Activated CD4-positive, alpha-beta T cell treated with anti-CD3 and anti-CD28 coated beads, Interleukin-2, amount 10 ng/mL, durations not matched to agents 24 days and 14 days (primary cell): Measurements from ENCODE around the gene FGF1. TPM values are rescaled to one million over a fixed set of nuclear protein-coding genes. Genes with fewer than 3 reads are reported as not detected.
"Not testable (repeated sequence)": the region's sequence is repeated elsewhere in the genome, so short reads cannot be mapped to it uniquely, and the experiment has no call there.

ENCODE experiments used
- DNase-seq: peaks from one replicate; pipeline ENCODE4 v3.0.0; 2022
- H3K27ac Mint-ChIP-seq: one replicate; pipeline ENCODE4 v1.8.0; 2022; ENCODE audit warnings: mild to moderate bottlenecking, mixed read lengths
- H3K27me3 Mint-ChIP-seq: one replicate; pipeline ENCODE4 v1.8.0; 2022; ENCODE audit warnings: mixed read lengths
- H3K36me3 Mint-ChIP-seq: one replicate; pipeline ENCODE4 v1.8.0; 2022; ENCODE audit warnings: low read depth, mild to moderate bottlenecking, mixed read lengths
- H3K4me1 Mint-ChIP-seq: one replicate; pipeline ENCODE4 v1.8.0; 2021; ENCODE audit warnings: mixed read lengths
- H3K4me3 Mint-ChIP-seq: one replicate; pipeline ENCODE4 v1.8.0; 2022; ENCODE audit warnings: mild to moderate bottlenecking, moderate library complexity, mixed read lengths
- H3K9me3 Mint-ChIP-seq: one replicate; pipeline ENCODE4 v1.8.0; 2021; ENCODE audit warnings: mixed read lengths
- intact Hi-C: fragments of 100-400 bp; cut with micrococcal nuclease; formaldehyde crosslinking; loops from one replicate; pipeline ENCODE4 v1.15.1; 2023
- total RNA-seq: library from RNA; stranded (reverse); gene quantifications from 2 replicates; pipeline ENCODE4 v1.2.3, GENCODE V29; 2022

The FGF1 gene
- total RNA-seq, 1 donor from 2014 or later, result not detected

DNA sequence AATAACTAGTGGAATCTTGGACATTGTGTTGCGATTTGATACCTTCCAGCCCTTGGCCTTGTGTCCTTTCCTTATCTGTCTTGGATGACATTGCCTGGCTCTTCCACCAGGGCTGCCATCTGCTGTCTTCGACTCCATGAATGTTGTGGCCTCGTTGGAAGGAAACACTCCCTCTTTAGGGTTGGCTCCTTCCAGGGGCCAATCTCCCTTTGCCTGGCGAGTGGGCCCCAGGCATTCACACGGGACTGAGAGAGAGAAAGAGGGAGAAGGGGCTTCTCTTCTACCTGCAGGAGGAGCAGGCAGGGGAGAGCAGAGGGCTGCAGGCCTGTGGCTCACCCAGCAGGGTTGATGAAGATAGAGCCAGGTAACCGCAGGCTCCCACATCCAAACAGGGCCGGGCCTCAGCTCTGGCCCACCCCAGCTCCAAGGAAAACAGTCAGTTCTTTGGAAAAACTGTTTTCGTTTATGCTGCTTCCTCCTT, 31.3 kb downstream of the FGF1 start:
- H3K27ac Mint-ChIP-seq, result no peak overlapping the region

DNA sequence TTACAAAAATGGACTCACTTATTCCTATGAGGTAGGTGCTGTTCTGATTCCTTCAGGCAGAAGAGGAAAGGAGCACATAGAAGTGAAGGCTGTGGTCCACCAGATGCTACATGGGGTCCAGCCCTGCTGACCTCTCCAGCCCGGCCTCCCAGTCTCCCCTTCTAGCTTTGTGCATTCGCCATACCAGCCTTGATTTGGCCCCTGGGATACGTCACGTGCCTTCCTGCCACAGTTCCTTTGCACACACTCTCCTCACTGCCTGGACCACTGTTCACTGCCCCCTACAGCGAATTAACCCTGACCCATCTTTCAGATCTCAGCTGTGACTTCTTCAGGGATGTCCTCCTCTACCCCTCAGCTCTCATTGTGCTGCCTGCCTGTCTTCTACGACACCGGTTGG, 32.6 kb downstream of the FGF1 start:
- no peak overlapping the region for H3K4me3 Mint-ChIP-seq
- intact Hi-C loops, result no loop called here
- no peak overlapping the region for H3K27ac Mint-ChIP-seq
- H3K27me3 Mint-ChIP-seq, result peaks cover 25% of the 10 kb centered on the region
- DNase-seq, result no peak
- no peaks in the 10 kb centered on the region for H3K36me3 Mint-ChIP-seq
- no peaks in the 10 kb centered on the region for H3K9me3 Mint-ChIP-seq
- H3K4me1 Mint-ChIP-seq, result no peaks in the 10 kb centered on the region

More for the DNA sequence above, 31.3 kb downstream of the FGF1 start:
- intact Hi-C loops, result loop anchor here (1.0 to 2.0 kb wide), 3 partner anchors 44 to 234 kb away; no protein-coding TSS in a partner anchor
- H3K36me3 Mint-ChIP-seq, result no peaks in the 10 kb centered on the region
- no peak for DNase-seq
- no peak overlapping the region for H3K4me3 Mint-ChIP-seq
- H3K27me3 Mint-ChIP-seq, result peaks cover 25% of the 10 kb centered on the region
- no peaks in the 10 kb centered on the region for H3K9me3 Mint-ChIP-seq
- H3K4me1 Mint-ChIP-seq, result no peaks in the 10 kb centered on the region

DNA sequence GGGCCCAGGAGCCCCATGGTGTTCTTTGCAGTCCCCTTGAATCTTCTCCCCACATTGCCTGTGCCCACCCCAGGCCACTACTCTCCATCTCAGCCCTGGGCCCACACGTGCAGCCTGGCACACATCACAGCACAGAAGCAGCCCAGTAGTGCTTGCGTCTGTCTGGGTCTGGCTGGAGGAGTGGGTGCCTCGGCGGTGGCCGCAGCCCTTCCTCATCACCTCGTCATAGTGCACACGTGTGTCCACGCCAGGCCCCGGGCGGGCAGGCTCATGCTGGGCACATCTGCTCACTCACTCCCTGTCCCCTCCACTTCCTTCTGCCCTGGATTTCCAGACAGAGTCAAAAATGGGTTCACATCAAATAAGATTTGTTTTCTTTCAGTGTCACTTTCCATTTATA, 33.3 kb downstream of the FGF1 start:
- Mint-ChIP-seq H3K27ac (no peak overlapping the region), H3K9me3 (no peaks in the 10 kb centered on the region), H3K27me3 (peaks cover 19% of the 10 kb centered on the region), H3K4me3 (no peak overlapping the region), H3K4me1 (no peaks in the 10 kb centered on the region), H3K36me3 (no peaks in the 10 kb centered on the region)
- intact Hi-C loops, result no loop called here
- DNase-seq, result no peak

- no peaks in the 10 kb centered on the region for H3K4me1 Mint-ChIP-seq
- no peak overlapping the region for H3K4me3 Mint-ChIP-seq
- H3K36me3 Mint-ChIP-seq, result no peaks in the 10 kb centered on the region
- intact Hi-C loops, result no loop called here
- peaks cover 10% of the 10 kb centered on the region for H3K27me3 Mint-ChIP-seq
- H3K27ac Mint-ChIP-seq, result no peak overlapping the region
- no peaks in the 10 kb centered on the region for H3K9me3 Mint-ChIP-seq
- no peak for DNase-seq
Measured at GRCh38 chr5:142650881-142651280, 35.0 kb downstream of the FGF1 start.

- peaks cover 8% of the 10 kb centered on the region for H3K27me3 Mint-ChIP-seq
- H3K36me3 Mint-ChIP-seq, result no peaks in the 10 kb centered on the region
- H3K27ac Mint-ChIP-seq, result no peak overlapping the region
- intact Hi-C loops, result no loop called here
- H3K4me1 Mint-ChIP-seq, result no peaks in the 10 kb centered on the region
- no peak overlapping the region for H3K4me3 Mint-ChIP-seq
- DNase-seq, result no peak
- H3K9me3 Mint-ChIP-seq, result no peaks in the 10 kb centered on the region
Measured at GRCh38 chr5:142650060-142650459, 35.8 kb downstream of the FGF1 start.

DNA sequence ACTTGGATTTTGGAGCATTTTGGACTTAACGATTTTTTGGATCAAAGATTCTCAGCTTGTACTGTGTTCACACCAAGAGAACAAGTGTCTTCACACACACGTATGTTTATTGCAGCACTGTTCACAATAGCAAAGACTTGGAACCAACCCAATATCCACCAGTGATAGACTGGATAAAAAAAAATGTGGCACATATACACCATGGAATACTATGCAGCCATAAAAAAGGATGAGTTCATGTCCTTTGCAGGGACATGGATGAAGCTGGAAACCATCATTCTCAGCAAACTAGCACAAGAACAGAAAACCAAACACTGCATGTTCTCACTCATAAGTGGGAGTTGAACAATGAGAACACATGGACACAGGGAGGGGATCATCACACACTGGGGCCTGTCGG, 37.8 kb downstream of the FGF1 start:
- intact Hi-C loops, H3K4me1 Mint-ChIP-seq, H3K4me3 Mint-ChIP-seq, H3K36me3 Mint-ChIP-seq, DNase-seq, H3K9me3 Mint-ChIP-seq, H3K27ac Mint-ChIP-seq: not testable (repeated sequence)
- H3K27me3 Mint-ChIP-seq, result peaks cover 13% of the 10 kb centered on the region

- H3K4me3 Mint-ChIP-seq, result no peak overlapping the region
Measured at GRCh38 chr5:142645456-142645855, 40.4 kb downstream of the FGF1 start.

DNA sequence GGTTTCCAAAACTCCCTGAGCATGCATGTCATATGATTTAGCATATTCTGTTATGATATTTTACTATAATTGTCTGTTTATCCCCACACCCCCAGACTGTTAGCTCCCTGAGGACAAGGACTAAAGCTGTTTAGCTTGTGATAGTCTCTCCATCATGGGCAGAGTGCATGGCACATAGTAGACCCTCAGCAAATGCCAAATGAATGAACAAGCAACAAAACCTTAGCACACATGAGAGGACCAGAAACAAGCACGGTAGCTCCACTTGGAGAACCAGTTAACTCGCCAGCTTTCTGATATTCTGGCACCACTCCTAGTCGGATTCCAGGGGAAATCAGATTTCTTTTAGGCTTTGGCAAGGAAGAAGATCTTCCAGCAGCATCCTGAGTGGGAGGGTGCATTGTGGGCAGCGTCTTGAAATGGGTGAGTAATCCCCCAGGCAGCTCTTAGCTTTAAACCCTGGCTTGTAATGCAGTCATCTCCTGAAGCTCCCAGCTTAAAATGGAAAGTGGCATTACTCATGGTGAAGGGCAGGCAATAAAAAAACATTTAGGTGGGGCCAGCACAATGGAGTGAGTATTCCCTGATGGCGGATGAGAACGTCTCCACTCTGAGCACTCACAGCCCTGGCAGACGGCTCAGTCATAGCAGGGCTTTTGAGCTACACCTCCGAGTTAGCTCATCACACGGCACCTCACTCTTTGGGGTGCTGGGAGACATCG, 41.1 kb downstream of the FGF1 start:
- Mint-ChIP-seq H3K27me3 (peaks cover 22% of the 10 kb centered on the region), H3K9me3 (no peaks in the 10 kb centered on the region), H3K4me3 (no peak overlapping the region), H3K27ac (no peak overlapping the region), H3K36me3 (no peaks in the 10 kb centered on the region), H3K4me1 (no peaks in the 10 kb centered on the region)
- intact Hi-C loops, result no loop called here
- no peak for DNase-seq

More at GRCh38 chr5:142645456-142645855, 40.4 kb downstream of the FGF1 start:
- H3K9me3 Mint-ChIP-seq, result no peaks in the 10 kb centered on the region
- no peaks in the 10 kb centered on the region for H3K36me3 Mint-ChIP-seq
- H3K27me3 Mint-ChIP-seq, result peaks cover 22% of the 10 kb centered on the region
- H3K27ac Mint-ChIP-seq, result no peak overlapping the region
- intact Hi-C loops, result no loop called here
- no peaks in the 10 kb centered on the region for H3K4me1 Mint-ChIP-seq
- DNase-seq, result no peak

- H3K27ac Mint-ChIP-seq, result no peak overlapping the region
- no peak overlapping the region for H3K4me3 Mint-ChIP-seq
- no peaks in the 10 kb centered on the region for H3K9me3 Mint-ChIP-seq
- peaks cover 25% of the 10 kb centered on the region for H3K27me3 Mint-ChIP-seq
- no peaks in the 10 kb centered on the region for H3K4me1 Mint-ChIP-seq
- DNase-seq, result no peak
- intact Hi-C loops, result no loop called here
- no peaks in the 10 kb centered on the region for H3K36me3 Mint-ChIP-seq
Measured at GRCh38 chr5:142644127-142644526, 41.8 kb downstream of the FGF1 start.

GRCh38 chr5:142643634-142644033, 42.3 kb downstream of the FGF1 start:
- Mint-ChIP-seq H3K9me3 (no peaks in the 10 kb centered on the region), H3K4me1 (no peaks in the 10 kb centered on the region), H3K27me3 (peaks cover 25% of the 10 kb centered on the region), H3K27ac (no peak overlapping the region), H3K4me3 (no peak overlapping the region), H3K36me3 (no peaks in the 10 kb centered on the region)
- no peak for DNase-seq
- intact Hi-C loops, result no loop called here

GRCh38 chr5:142642427-142642826, 43.5 kb downstream of the FGF1 start:
- Mint-ChIP-seq H3K36me3 (no peaks in the 10 kb centered on the region), H3K4me1 (no peaks in the 10 kb centered on the region), H3K4me3 (no peak overlapping the region), H3K27me3 (peaks cover 30% of the 10 kb centered on the region), H3K27ac (no peak overlapping the region), H3K9me3 (no peaks in the 10 kb centered on the region)
- no peak for DNase-seq
- intact Hi-C loops, result no loop called here

DNA sequence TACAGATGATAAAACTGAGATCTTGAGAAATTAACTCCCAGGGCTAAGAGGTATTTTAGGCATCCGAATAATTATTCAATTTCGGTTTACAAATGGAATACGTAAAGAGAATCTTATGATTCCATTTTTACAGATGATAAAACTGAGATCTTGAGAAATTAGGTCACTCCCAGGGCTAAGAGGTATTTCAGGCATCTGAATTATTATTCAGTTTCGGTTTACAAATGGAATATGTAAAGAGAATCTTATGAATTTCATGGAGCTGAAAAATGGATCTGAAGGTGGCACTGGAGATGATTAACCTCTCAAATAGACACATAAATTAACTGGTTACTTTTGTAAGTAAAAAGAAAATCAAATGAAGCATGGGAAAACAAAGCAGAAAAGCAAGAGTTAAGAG, 44.2 kb downstream of the FGF1 start:
- Mint-ChIP-seq H3K36me3 (no peaks in the 10 kb centered on the region), H3K4me1 (no peaks in the 10 kb centered on the region), H3K27me3 (peaks cover 30% of the 10 kb centered on the region), H3K4me3 (no peak overlapping the region), H3K27ac (no peak overlapping the region), H3K9me3 (no peaks in the 10 kb centered on the region)
- intact Hi-C loops, result no loop called here
- DNase-seq, result no peak

DNA sequence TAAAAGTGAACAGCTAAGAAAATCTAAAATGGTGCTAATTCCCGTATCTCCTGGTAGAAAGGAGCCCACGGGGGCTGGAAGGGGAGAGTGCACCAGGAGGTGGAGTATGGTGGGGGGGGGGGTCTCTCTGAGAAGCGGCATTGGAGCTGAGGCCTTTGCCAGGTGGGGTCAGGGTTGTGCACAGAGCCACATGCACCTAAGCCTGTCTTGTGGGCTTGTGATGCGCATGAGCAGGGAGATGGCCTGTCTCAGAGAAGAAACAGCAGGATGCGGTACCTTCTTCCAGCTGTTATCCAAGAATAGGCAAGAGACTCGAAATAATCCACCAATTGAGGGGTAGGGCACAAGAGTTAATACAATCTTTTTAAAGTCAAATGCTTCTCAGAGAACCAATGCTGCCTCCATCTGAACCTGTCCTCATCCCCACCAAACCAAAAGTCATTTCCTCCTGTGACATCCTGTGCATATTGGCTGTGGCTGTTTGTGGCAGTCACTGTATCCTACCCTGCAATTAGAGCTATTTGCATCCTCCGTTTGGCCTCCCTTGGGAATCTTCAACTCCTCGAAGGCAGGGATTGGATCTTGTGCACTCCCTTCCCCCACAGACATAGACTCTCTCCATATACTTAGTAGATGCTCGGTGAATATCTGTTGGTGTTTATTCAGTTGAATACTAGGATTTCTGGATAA, 45.4 kb downstream of the FGF1 start:
- peaks cover 30% of the 10 kb centered on the region for H3K27me3 Mint-ChIP-seq
- no peak overlapping the region for H3K27ac Mint-ChIP-seq
- intact Hi-C loops, result no loop called here
- H3K36me3 Mint-ChIP-seq, result no peaks in the 10 kb centered on the region
- no peaks in the 10 kb centered on the region for H3K4me1 Mint-ChIP-seq
- no peak for DNase-seq
- H3K4me3 Mint-ChIP-seq, result no peak overlapping the region
- H3K9me3 Mint-ChIP-seq, result no peaks in the 10 kb centered on the region

GRCh38 chr5:142639455-142639854, 46.4 kb downstream of the FGF1 start:
- Mint-ChIP-seq H3K4me3 (no peak overlapping the region), H3K36me3 (no peaks in the 10 kb centered on the region), H3K27me3 (peaks cover 26% of the 10 kb centered on the region), H3K27ac (no peak overlapping the region), H3K9me3 (no peaks in the 10 kb centered on the region), H3K4me1 (no peaks in the 10 kb centered on the region)
- intact Hi-C loops, result no loop called here
- no peak for DNase-seq
